ENCODE measurements around the gene SLC16A6.

- TF ChIP-seq CTCF (IDR thresholded peaks at IDR 0.05) (no peak), POLR2A (IDR thresholded peaks at IDR 0.05) (no peak)
These were observed 3.7 kb upstream of the SLC16A6 start for GRCh38 chr17:68294617-68295016.
